Measurements from ENCODE around the gene JADE2.

DNA sequence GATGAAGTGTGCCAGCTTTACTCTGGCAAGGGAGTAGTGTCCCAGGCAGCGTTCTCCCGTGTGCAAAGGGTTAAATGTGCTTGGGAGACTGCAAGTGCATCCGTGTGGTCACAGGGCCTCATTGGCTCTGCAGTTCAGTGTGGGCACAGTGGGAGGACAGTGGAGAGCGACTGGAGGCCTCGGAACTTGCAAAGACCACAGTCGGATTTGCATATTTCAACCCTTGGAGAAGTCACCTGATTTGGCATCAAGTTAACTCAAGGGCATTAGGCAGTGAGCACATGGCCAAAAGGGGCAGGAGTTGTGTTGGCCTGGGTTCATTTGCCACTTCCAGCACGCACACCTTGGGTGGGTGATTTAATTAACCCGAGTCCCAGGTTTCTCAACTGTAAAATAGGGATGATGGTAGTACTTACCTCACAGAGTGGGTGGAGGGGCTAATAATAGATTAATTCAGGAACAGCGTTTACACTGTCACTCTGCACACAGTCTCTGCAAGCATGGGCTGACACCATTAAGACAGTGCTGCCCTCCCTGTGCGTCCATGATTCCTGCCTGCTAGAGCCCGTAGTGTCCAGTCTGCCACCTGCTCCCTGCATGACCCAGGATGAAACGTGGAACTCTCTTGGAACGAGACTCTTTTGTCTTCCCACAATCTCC, 22.7 kb downstream of the JADE2 start:
- no peak for TF ChIP-seq CTCF (conservative IDR thresholded peaks at IDR 0.05; ENCODE audit: low read depth, low read length)
- TF ChIP-seq EZH2 (IDR thresholded peaks at IDR 0.05; ENCODE audit: borderline replicate concordance, low read depth, low read length, poor library complexity, severe bottlenecking), result no peak

All from A673 (cell line).